ENCODE results near the gene UBE2N. TPM values are rescaled to one million over a fixed set of nuclear protein-coding genes. Genes with fewer than 3 reads are reported as not detected.

Gene UBE2N
- total and polyA plus RNA-seq, 2 of the 8 experiments (the other 6 are each of a cell fraction or from before 2014, with no cell fraction given), result 108 to 225 TPM

GRCh38 chr12:93379981-93380361 lies 61.8 kb downstream of the UBE2N start (continued):
- TF ChIP-seq CHD7 (IDR thresholded peaks at IDR 0.05; ENCODE audit: insufficient replicate concordance, low read length) (no peak), SP2 (IDR thresholded peaks at IDR 0.05; ENCODE audit: low read length) (no peak), SP1 (IDR thresholded peaks at IDR 0.05; ENCODE audit: low read depth, low read length) (no peak), RAD21 (IDR thresholded peaks at IDR 0.05 in 1 of 2, conservative IDR thresholded peaks at IDR 0.05 in 1 of 2; ENCODE audit: low read depth in 2 of 2, low read length in 2 of 2) (no peak), CTBP2 (IDR thresholded peaks at IDR 0.05; ENCODE audit: borderline replicate concordance, insufficient read depth, insufficient read length, low read length) (no peak), CBX5 (IDR thresholded peaks at IDR 0.05; ENCODE audit: low read depth, low read length) (no peak), NRF1 (IDR thresholded peaks at IDR 0.05; ENCODE audit: low read depth, low read length) (no peak), TEAD4 (IDR thresholded peaks at IDR 0.05; ENCODE audit: low read depth, low read length) (no peak), RXRA (IDR thresholded peaks at IDR 0.05; ENCODE audit: insufficient read depth, low read depth, low read length) (no peak), KDM4A (IDR thresholded peaks at IDR 0.05; ENCODE audit: low read depth, low read length, severe bottlenecking) (no peak), ASH2L (IDR thresholded peaks at IDR 0.05; ENCODE audit: low read length) (no peak), CHD1 (IDR thresholded peaks at IDR 0.05; ENCODE audit: low read depth, low read length) (no peak), MAFK (IDR thresholded peaks at IDR 0.05; ENCODE audit: low read depth, low read length) (no peak)
